Stimulated activated effector memory CD8-positive, alpha-beta T cell treated with anti-CD3 and anti-CD28 coated beads, Interleukin-12 subunit alpha, Interleukin-12 subunit beta, amount 100 ng/mL, for 72 hours (primary cell): ENCODE data around the gene NEK2.
"Not testable (repeated sequence)": the region's sequence is repeated elsewhere in the genome, so short reads cannot be mapped to it uniquely, and the experiment has no call there.

Source experiments
- ATAC-seq: fragments of 150-1000 bp; cut with Tn5 transposase; 2 replicates; pipeline ENCODE4 v1.10.0; 2021
- DNase-seq, 2 donors: peaks; one replicate each; pipeline ENCODE4 v3.0.0; 2021 to 2022; ENCODE audit warnings: low spot score in 2 of 2
- H3K27ac Mint-ChIP-seq: one replicate; pipeline ENCODE4 v1.8.0; 2022; ENCODE audit warnings: mild to moderate bottlenecking, mixed read lengths
- H3K36me3 Mint-ChIP-seq: one replicate; pipeline ENCODE4 v1.8.0; 2022; ENCODE audit warnings: mild to moderate bottlenecking, mixed read lengths
- H3K4me1 Mint-ChIP-seq: one replicate; pipeline ENCODE4 v1.8.0; 2022; ENCODE audit warnings: mixed read lengths
- H3K4me3 Mint-ChIP-seq: one replicate; pipeline ENCODE4 v1.8.0; 2022; ENCODE audit warnings: mild to moderate bottlenecking, mixed read lengths
- H3K9me3 Mint-ChIP-seq: one replicate; pipeline ENCODE4 v1.8.0; 2022; ENCODE audit warnings: mixed read lengths

The NEK2 gene

DNA sequence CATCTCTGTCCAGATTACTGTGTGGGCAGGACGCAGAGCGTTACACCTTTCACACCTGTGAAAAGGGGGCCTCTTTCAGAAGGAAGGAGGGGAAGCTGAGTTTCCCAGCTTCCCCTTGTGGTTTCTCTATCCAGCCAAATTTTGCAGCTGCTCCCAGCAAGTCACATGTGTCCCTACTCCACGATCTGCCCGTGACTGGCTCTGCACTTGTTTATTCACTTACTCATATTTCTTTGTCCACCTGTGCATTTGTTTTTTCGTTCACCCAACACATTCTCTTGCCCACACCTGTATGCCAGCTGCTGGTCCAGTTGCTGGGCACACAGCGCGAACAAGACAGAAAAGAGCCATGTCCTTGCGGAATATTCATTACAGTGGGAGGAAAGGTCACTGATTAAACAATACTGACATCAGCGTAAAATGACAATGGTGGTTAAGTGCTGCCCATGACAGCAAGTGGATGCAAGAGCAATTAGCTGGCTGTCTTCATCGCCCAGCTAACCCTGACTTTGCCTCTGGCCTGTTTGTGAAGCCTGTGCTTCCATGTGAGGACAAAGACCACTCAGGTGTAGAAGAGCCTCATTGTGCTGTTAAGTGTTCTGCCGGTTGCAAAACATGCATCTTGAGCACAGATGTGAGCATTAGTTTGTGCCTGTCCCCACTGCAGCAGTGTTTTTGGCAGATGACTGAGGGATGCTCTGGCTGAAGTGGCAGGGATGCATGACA, 28.6 kb upstream of the NEK2 start:
- Mint-ChIP-seq H3K36me3 (no peaks in the 10 kb centered on the region), H3K27ac (no peak overlapping the region), H3K9me3 (no peaks in the 10 kb centered on the region), H3K4me1 (no peaks in the 10 kb centered on the region), H3K4me3 (no peak overlapping the region)
- no peak for ATAC-seq
- no peak for DNase-seq

- no peak overlapping the region for H3K27ac Mint-ChIP-seq
- H3K4me1 Mint-ChIP-seq = peaks cover 10% of the 10 kb centered on the region
- DNase-seq (no peak), ATAC-seq (no peak)
- no peaks in the 10 kb centered on the region for H3K36me3 Mint-ChIP-seq
- H3K9me3 Mint-ChIP-seq = no peaks in the 10 kb centered on the region
- no peak overlapping the region for H3K4me3 Mint-ChIP-seq
Measured at GRCh38 chr1:211701733-211702132, 26.3 kb upstream of the NEK2 start.

DNA sequence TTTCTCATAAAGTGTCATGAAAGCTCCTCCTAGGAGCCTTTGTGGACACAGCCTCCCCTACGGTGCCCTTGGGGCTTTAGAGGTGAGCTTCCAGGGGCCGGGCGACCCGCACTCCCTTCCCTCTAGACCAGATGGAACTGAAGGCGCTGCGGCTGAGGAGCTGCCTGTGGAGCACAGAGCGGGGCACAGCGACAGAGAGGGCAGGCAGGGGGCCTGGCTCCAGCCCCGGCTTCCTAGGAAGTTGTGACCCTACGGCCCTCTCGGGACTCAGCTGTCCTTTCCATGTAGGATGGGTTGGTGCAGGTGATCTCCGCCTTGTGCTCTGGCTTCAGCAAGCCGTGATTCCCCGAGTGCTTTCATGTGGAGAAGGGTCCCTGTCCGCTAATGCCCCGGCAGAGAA, 23.6 kb upstream of the NEK2 start:
- H3K27ac Mint-ChIP-seq = no peak overlapping the region
- no peak for ATAC-seq
- DNase-seq = no peak
- H3K4me1 Mint-ChIP-seq = peaks cover 14% of the 10 kb centered on the region
- no peaks in the 10 kb centered on the region for H3K9me3 Mint-ChIP-seq
- H3K4me3 Mint-ChIP-seq = peak overlapping the region; percentile 26
- no peaks in the 10 kb centered on the region for H3K36me3 Mint-ChIP-seq

DNA sequence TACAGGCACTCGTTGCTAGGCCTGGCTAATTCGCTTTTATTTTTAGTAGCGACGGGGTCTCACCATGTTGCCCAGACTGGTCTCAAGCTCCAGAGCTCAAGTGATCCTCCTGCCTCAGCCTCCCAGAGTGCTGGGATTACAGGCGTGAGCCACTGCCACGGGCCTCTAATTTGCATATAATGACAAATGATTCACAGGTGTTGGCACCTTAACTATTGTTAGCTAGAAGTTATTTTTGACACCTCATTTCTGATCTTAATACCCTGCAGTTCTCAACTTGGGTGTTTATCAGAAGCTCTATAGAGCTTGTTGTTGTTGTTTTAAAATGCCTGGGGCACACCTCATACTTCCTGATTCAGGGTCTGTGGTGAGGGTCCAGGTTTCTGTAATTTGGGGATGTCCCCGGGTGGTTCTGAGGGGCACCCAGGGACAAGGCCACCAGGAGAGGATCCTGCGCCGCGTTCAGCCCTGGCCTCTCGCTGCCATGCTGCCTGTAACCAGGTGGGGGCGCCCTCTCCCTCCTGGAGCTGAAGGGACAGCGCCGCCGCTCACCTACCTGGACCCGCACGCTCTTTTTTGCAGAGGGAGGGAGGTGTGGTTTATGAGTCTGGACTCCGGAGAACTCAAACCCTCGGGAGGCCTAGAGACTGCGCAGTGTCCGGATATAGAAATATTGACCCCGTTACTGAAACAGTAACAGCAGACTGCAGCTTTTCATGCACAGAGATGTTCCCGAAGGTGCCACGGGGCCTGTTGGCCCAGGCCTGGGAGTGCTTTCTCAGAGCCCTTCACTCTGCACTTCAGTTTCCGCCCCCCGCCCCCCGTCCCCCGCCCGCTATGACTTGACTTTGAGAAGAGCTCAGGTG, 23.0 kb upstream of the NEK2 start:
- Mint-ChIP-seq H3K27ac (no peak overlapping the region), H3K4me1 (peaks cover 14% of the 10 kb centered on the region), H3K36me3 (no peaks in the 10 kb centered on the region), H3K4me3 (peak overlapping the region; percentile 26), H3K9me3 (no peaks in the 10 kb centered on the region)
- peak; percentile 89 for ATAC-seq
- DNase-seq = peak; percentile 91 to 95

- ATAC-seq (no peak), DNase-seq (no peak)
- H3K36me3 Mint-ChIP-seq = no peaks in the 10 kb centered on the region
- no peak overlapping the region for H3K4me3 Mint-ChIP-seq
- H3K27ac Mint-ChIP-seq = no peak overlapping the region
- peaks cover 14% of the 10 kb centered on the region for H3K4me1 Mint-ChIP-seq
- no peaks in the 10 kb centered on the region for H3K9me3 Mint-ChIP-seq
Measured at GRCh38 chr1:211697356-211697755, 21.9 kb upstream of the NEK2 start.

DNA sequence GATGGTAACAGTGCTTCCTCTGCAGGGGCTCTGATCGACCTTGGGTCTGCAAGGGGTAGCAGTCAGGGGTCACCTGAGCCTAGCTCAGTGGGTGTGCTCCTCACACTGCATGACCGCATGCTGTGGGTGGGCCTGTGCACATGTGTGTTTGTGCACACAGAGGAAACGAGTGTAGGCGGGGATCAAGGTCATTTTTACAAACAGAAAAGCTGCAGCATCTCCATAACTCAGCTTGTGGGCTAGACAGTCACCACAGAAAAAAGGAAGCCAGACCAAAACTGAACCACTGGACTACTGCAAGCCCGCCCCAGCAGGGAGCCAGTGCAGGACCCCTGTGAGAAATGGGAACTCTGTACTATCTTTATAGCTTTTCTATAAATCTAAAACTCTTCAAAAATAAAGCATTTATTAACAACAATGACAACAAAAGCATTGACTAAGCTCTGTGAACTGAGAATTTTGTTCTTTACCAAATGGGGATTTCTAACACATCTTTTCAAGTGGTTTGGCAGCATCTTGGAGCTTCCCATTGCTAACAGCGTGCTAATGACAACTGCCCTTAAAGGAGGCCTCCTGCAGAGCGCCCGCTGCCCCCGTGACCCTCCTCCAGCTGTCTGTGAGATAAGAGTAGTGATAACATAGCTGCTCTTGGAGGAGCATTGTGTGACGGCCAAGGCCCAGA, 19.9 kb upstream of the NEK2 start:
- no peak overlapping the region for H3K27ac Mint-ChIP-seq
- H3K4me3 Mint-ChIP-seq = no peak overlapping the region
- peaks cover 14% of the 10 kb centered on the region for H3K4me1 Mint-ChIP-seq
- DNase-seq (no peak), ATAC-seq (peak; percentile 65)
- no peaks in the 10 kb centered on the region for H3K36me3 Mint-ChIP-seq
- H3K9me3 Mint-ChIP-seq = no peaks in the 10 kb centered on the region

DNA sequence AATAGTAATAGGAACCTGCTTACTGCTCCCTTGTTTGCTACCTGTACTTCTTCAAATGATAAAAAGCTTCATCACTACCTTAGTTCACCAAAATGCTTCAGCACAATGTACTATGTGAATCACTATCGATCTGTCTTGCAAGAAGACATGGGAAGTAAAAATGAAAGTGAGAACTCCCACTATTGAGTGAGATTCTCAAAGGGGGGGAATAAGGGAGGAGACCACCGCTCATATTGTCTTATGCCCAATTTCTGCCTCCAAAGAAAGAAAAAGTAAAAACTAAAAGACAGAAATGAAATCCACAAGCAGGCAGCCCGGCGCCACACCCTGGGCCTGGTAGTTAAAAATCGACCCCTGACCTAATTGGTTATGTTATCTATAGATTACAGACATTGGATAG, 18.5 kb upstream of the NEK2 start:
- peak overlapping the region; percentile 16 for H3K27ac Mint-ChIP-seq
- ATAC-seq, H3K4me3 Mint-ChIP-seq: not testable (repeated sequence)

DNA sequence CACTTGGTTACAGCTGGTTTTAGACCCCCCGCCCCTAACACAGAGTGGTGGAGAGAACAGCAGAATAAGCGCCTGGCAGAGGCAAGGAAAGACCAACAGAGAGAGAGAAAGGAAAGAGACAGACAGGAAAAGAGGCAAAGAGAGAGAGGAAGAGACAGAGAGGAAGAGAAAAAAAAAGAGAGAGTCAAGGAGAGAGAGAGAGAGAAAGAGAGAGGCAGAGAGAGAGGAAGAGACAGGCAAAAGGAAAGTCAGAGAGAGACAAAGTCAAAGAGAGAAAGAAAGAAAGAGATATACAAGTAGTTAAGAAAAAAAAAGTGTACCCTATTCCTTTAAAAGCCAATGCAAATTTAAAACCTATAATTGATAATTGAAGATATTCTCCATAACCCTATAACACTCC, 13.0 kb upstream of the NEK2 start:
- Mint-ChIP-seq H3K27ac (peak overlapping the region; percentile 20), H3K4me3 (peak overlapping the region; percentile 34), H3K4me1 (peaks cover 14% of the 10 kb centered on the region), H3K9me3 (no peaks in the 10 kb centered on the region), H3K36me3 (no peaks in the 10 kb centered on the region)
- ATAC-seq (no peak), DNase-seq (no peak)

More for the DNA sequence above, 18.5 kb upstream of the NEK2 start:
- H3K36me3 Mint-ChIP-seq, H3K9me3 Mint-ChIP-seq, DNase-seq: not testable (repeated sequence)
- peaks cover 14% of the 10 kb centered on the region for H3K4me1 Mint-ChIP-seq

GRCh38 chr1:211687462-211688215, 12.2 kb upstream of the NEK2 start:
- H3K36me3 Mint-ChIP-seq = no peaks in the 10 kb centered on the region
- H3K4me3 Mint-ChIP-seq = peak overlapping the region; percentile 34
- DNase-seq = no peak
- ATAC-seq = no peak
- H3K27ac Mint-ChIP-seq = peak overlapping the region; percentile 20
- no peaks in the 10 kb centered on the region for H3K9me3 Mint-ChIP-seq
- H3K4me1 Mint-ChIP-seq = peaks cover 15% of the 10 kb centered on the region

GRCh38 chr1:211685823-211686222, 10.4 kb upstream of the NEK2 start:
- Mint-ChIP-seq H3K4me3 (no peak overlapping the region), H3K36me3 (no peaks in the 10 kb centered on the region), H3K9me3 (no peaks in the 10 kb centered on the region), H3K4me1 (peaks cover 27% of the 10 kb centered on the region), H3K27ac (no peak overlapping the region)
- DNase-seq (no peak), ATAC-seq (no peak)

GRCh38 chr1:211684791-211685190, 9.4 kb upstream of the NEK2 start:
- DNase-seq (no peak), ATAC-seq (no peak)
- no peaks in the 10 kb centered on the region for H3K9me3 Mint-ChIP-seq
- H3K27ac Mint-ChIP-seq = no peak overlapping the region
- no peaks in the 10 kb centered on the region for H3K36me3 Mint-ChIP-seq
- peaks cover 32% of the 10 kb centered on the region for H3K4me1 Mint-ChIP-seq
- no peak overlapping the region for H3K4me3 Mint-ChIP-seq

DNA sequence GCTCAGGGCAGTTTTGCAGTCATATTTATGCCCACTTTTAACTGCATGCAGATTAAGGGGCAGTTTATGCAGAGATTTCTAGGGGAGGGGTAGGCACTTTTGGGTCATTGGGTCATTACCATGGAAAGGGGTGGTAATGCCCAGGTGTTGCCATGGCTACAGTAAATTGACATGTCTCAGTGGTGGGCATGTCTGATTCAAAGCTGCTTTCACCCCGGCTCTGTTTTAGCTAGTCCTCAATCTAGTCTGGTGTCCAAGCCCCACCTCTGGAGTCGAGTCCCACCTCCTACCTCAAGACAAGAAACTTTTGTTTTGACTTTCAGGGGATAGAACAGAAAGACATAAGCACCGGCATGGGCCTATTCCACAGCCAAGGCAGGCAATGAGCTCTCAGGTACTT, 8.9 kb upstream of the NEK2 start:
- H3K9me3 Mint-ChIP-seq = no peaks in the 10 kb centered on the region
- DNase-seq = no peak
- H3K4me1 Mint-ChIP-seq = peaks cover 32% of the 10 kb centered on the region
- ATAC-seq = no peak
- no peak overlapping the region for H3K27ac Mint-ChIP-seq
- H3K4me3 Mint-ChIP-seq = no peak overlapping the region
- H3K36me3 Mint-ChIP-seq = no peaks in the 10 kb centered on the region

DNA sequence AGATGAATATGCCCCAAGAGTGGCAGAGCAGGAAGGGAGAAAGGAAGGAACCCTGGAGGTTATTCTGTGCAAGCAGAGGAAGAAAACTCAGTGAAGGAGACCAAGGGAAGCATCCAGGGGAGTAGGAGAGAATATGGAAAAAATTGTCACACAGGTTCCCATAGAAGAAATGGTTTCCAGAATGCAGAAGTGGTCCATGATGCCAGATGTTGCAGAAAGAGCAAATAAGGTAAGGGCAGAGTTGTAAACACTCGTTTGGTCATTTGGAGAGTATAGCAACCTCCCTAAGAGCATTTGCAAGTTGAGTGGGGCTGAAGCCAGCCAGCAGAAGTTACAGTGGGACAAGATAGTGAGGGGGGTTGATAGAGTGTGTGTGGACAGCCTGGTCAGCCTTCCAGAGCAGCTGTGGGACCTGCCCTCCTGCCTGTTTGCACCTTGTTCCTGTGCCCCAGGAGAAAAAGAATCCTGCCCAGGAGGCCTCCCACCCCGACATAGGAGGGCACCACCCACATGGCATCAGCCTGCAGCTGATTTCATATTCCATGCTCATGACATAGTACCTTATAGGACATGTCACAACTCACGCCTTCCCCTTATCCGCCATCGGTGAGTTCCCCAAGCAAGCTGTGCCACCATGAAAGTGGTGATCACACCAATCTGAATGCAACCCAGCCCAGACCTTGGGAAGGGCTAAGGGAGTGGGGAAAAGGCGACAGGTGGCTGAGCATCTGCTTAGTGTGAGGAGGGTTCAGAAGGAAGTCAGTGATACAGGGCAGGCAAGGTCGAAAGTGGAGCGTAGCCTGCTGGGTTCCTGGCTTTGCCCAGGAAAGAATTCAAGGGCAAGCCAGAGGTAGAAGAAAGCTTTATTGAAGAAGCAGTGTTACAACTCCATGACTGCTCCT, 8.2 kb upstream of the NEK2 start:
- Mint-ChIP-seq H3K4me3 (no peak overlapping the region), H3K4me1 (peaks cover 31% of the 10 kb centered on the region), H3K36me3 (no peaks in the 10 kb centered on the region), H3K9me3 (no peaks in the 10 kb centered on the region), H3K27ac (peak overlapping the region; percentile 6)
- ATAC-seq (no peak), DNase-seq (no peak)

- H3K4me3 Mint-ChIP-seq, DNase-seq, H3K9me3 Mint-ChIP-seq, H3K36me3 Mint-ChIP-seq, ATAC-seq: not testable (repeated sequence)
- Mint-ChIP-seq H3K4me1 (peaks cover 18% of the 10 kb centered on the region), H3K27ac (peak overlapping the region; percentile 72)
Measured at GRCh38 chr1:211682186-211682585, 6.8 kb upstream of the NEK2 start.
